ENCODE results near the gene POLG2. TPM values are rescaled to one million over a fixed set of nuclear protein-coding genes. Genes with fewer than 3 reads are reported as not detected.

Gene POLG2
- polyA plus RNA-seq, 1 donor (not counting 4 experiments of a cell fraction or from before 2014, with no cell fraction given): 14.0 TPM

DNA sequence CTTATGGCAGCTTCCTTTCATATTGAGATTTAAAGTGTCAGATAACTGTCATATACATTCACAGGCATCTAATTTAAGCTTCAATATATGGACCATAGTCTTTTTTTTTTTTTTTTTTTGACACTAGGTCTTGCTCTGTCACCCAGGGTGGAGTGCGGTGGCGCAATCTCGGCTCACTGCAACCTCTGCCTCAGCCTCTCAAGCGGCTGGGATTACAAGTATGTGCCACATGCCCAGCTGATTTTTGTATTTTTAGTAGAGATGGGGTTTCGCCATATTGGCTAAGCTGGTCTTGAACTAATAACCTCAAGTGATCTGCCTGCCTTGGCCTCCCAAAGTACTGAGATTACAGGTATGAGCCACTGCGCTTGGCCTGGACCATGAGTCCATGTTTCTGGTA lies 23.5 kb upstream of the POLG2 start:
- Histone ChIP-seq H3K9ac (ENCODE audit: control insufficient read depth, extremely low read depth, insufficient read depth, low read length) (no peak overlapping the region), H3K79me2 (ENCODE audit: control insufficient read depth, insufficient read depth, low read length) (peaks cover 2% of the 10 kb centered on the region), H3K9me3 (ENCODE audit: control insufficient read depth, low read depth, low read length) (no peaks in the 10 kb centered on the region), H3K4me3 (ENCODE audit: control insufficient read depth in 2 of 3, extremely low read depth in 1 of 3, insufficient read depth in 2 of 3, low read depth in 1 of 3, low read length in 3 of 3) (no peak overlapping the region), H3K4me1 (ENCODE audit: control insufficient read depth, extremely low read depth, insufficient read depth, low read length) (no peaks in the 10 kb centered on the region), H3K9me1 (ENCODE audit: control insufficient read depth, extremely low read depth, insufficient read depth, low read length) (no peaks in the 10 kb centered on the region), H4K20me1 (ENCODE audit: control insufficient read depth, extremely low read depth, insufficient read depth, low read length) (no peaks in the 10 kb centered on the region), H3K36me3 (ENCODE audit: control insufficient read depth in 2 of 2, extremely low read depth in 1 of 2, insufficient read depth in 2 of 2, low read length in 2 of 2) (peaks cover 28 to 30% of the 10 kb centered on the region in 2 experiments), H2AFZ (ENCODE audit: control insufficient read depth, low read length) (no peak overlapping the region), H3K27me3 (ENCODE audit: control insufficient read depth, extremely low read depth, insufficient read depth, low read length) (no peaks in the 10 kb centered on the region), H3K27ac (ENCODE audit: control insufficient read depth, insufficient read depth, low read length) (no peak overlapping the region), H3K4me2 (ENCODE audit: control insufficient read depth, extremely low read depth, insufficient read depth, low read depth, low read length) (no peak overlapping the region)
- dilution Hi-C loops (cut with MboI; ENCODE audit: extremely low pct_ligation_motif_present, low sequenced_read_pairs): no loop called here
- TF ChIP-seq, protein P1, sequence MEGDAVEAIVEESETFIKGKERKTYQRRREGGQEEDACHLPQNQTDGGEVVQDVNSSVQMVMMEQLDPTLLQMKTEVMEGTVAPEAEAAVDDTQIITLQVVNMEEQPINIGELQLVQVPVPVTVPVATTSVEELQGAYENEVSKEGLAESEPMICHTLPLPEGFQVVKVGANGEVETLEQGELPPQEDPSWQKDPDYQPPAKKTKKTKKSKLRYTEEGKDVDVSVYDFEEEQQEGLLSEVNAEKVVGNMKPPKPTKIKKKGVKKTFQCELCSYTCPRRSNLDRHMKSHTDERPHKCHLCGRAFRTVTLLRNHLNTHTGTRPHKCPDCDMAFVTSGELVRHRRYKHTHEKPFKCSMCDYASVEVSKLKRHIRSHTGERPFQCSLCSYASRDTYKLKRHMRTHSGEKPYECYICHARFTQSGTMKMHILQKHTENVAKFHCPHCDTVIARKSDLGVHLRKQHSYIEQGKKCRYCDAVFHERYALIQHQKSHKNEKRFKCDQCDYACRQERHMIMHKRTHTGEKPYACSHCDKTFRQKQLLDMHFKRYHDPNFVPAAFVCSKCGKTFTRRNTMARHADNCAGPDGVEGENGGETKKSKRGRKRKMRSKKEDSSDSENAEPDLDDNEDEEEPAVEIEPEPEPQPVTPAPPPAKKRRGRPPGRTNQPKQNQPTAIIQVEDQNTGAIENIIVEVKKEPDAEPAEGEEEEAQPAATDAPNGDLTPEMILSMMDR (optimal IDR thresholded peaks at IDR 0.05 in 1 of 3, IDR thresholded peaks at IDR 0.05 in 1 of 3, conservative IDR thresholded peaks at IDR 0.05 in 1 of 3; ENCODE audit: extremely low read depth in 1 of 3, insufficient read depth in 2 of 3, low read length in 3 of 3): no peak
- no peak for TF ChIP-seq EZH2 (IDR thresholded peaks at IDR 0.05; ENCODE audit: low read length)
- DNase-seq (ENCODE audit: low read depth, low spot score) (no peak), FAIRE-seq (no peak)

DNA sequence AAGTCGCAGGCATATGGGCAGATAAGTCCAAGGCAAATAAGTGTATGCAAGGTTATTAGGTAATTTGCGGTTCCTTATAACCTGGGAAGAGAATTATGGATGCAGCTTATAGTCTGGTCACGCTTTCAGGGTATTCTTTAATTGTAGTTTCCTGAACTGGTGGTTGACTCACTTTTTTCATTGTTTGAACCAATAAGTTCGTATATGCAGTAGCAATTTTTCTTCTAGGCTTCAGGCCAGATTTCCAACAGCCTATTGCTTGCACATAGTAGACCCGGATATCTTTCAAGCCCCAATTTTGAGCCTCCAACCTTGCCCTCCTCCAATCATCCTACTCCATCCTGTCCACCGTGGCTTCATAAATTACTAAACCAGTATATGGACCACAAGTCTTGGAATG lies 22.7 kb upstream of the POLG2 start:
- H3K27me3 ChIP-seq (ENCODE audit: control insufficient read depth, extremely low read depth, insufficient read depth, low read length): no peaks in the 10 kb centered on the region
- no peak for TF ChIP-seq EZH2 (IDR thresholded peaks at IDR 0.05; ENCODE audit: low read length)
- TF ChIP-seq, protein P1 (optimal IDR thresholded peaks at IDR 0.05 in 1 of 3, IDR thresholded peaks at IDR 0.05 in 1 of 3, conservative IDR thresholded peaks at IDR 0.05 in 1 of 3; ENCODE audit: extremely low read depth in 1 of 3, insufficient read depth in 2 of 3, low read length in 3 of 3): no peak
- dilution Hi-C loops (cut with MboI; ENCODE audit: extremely low pct_ligation_motif_present, low sequenced_read_pairs): no loop called here
- no peak for DNase-seq (ENCODE audit: low read depth, low spot score)
- no peak overlapping the region for H3K27ac ChIP-seq (ENCODE audit: control insufficient read depth, insufficient read depth, low read length)
- no peaks in the 10 kb centered on the region for H3K9me3 ChIP-seq (ENCODE audit: control insufficient read depth, low read depth, low read length)
- no peaks in the 10 kb centered on the region for H3K4me1 ChIP-seq (ENCODE audit: control insufficient read depth, extremely low read depth, insufficient read depth, low read length)
- H3K79me2 ChIP-seq (ENCODE audit: control insufficient read depth, insufficient read depth, low read length): peaks cover 4% of the 10 kb centered on the region
- peaks cover 27 to 29% of the 10 kb centered on the region in 2 experiments for H3K36me3 ChIP-seq (ENCODE audit: control insufficient read depth in 2 of 2, extremely low read depth in 1 of 2, insufficient read depth in 2 of 2, low read length in 2 of 2)
- no peak for FAIRE-seq
- no peak overlapping the region for H3K9ac ChIP-seq (ENCODE audit: control insufficient read depth, extremely low read depth, insufficient read depth, low read length)
- no peaks in the 10 kb centered on the region for H3K9me1 ChIP-seq (ENCODE audit: control insufficient read depth, extremely low read depth, insufficient read depth, low read length)
- H2AFZ ChIP-seq (ENCODE audit: control insufficient read depth, low read length): no peak overlapping the region
- H3K4me2 ChIP-seq (ENCODE audit: control insufficient read depth, extremely low read depth, insufficient read depth, low read depth, low read length): no peak overlapping the region
- no peak overlapping the region for H3K4me3 ChIP-seq (ENCODE audit: control insufficient read depth in 2 of 3, extremely low read depth in 1 of 3, insufficient read depth in 2 of 3, low read depth in 1 of 3, low read length in 3 of 3)
- no peaks in the 10 kb centered on the region for H4K20me1 ChIP-seq (ENCODE audit: control insufficient read depth, extremely low read depth, insufficient read depth, low read length)

Data from keratinocyte (primary cell).